ENCODE data around the gene PCDHA5.

The PCDHA5 gene

GRCh38 chr5:140868721-140869554 is 47.5 kb downstream of the PCDHA5 start, which contains the start of gene PCDHA11:
Gene PCDHA11, plus strand, starts transcription at chr5:140868957. Its CDS starts 147 bp downstream, at chr5:140869104.
- no peak for DNase-seq

DNA sequence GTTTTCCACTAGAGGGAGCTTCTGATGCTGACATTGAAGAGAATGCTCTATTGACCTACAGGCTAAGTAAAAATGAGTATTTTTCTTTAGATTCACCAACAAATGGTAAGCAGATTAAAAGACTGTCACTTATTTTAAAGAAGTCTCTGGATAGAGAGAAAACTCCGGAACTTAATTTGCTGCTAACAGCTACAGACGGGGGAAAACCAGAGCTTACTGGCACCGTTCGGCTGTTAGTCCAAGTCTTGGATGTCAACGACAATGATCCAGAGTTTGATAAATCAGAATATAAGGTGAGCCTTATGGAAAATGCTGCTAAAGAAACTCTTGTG is 48.1 kb downstream of the PCDHA5 start:
- DNase-seq: no peak

- DNase-seq: no peak
Measured at GRCh38 chr5:140870221-140871201, 49.1 kb downstream of the PCDHA5 start.
